ENCODE results near the gene ACP1. TPM values are rescaled to one million over a fixed set of nuclear protein-coding genes. Genes with fewer than 3 reads are reported as not detected.

The ACP1 gene
- total RNA-seq, 4 donors from 2014 or later, result 58.8 to 139 (median 88.6) TPM

- DNase-seq, result no peak
- H3K27ac ChIP-seq, result no peak overlapping the region
- H3K4me3 ChIP-seq, result no peak overlapping the region
- no peaks in the 10 kb centered on the region for H3K36me3 ChIP-seq
- intact Hi-C loops (cut with DNase I; ENCODE audit: low total_unique reads), result no loop called here
- no peaks in the 10 kb centered on the region for H3K4me1 ChIP-seq
- no peak for TF ChIP-seq POLR2A (IDR thresholded peaks at IDR 0.05)
- no peak for TF ChIP-seq CTCF (IDR thresholded peaks at IDR 0.05)
- H3K9me3 ChIP-seq, result no peaks in the 10 kb centered on the region
- H3K27me3 ChIP-seq, result no peaks in the 10 kb centered on the region
Observed at GRCh38 chr2:316381-316780, 51.6 kb downstream of the ACP1 start.

- H3K27me3 ChIP-seq, result no peaks in the 10 kb centered on the region
- H3K4me1 ChIP-seq, result no peaks in the 10 kb centered on the region
- H3K36me3 ChIP-seq, result no peaks in the 10 kb centered on the region
- intact Hi-C loops (cut with DNase I; ENCODE audit: low total_unique reads), result no loop called here
- no peak overlapping the region for H3K27ac ChIP-seq
- TF ChIP-seq CTCF (IDR thresholded peaks at IDR 0.05) (no peak), POLR2A (IDR thresholded peaks at IDR 0.05) (no peak)
- no peaks in the 10 kb centered on the region for H3K9me3 ChIP-seq
- H3K4me3 ChIP-seq, result no peak overlapping the region
- no peak for DNase-seq
Observed at GRCh38 chr2:317501-318424, 53.0 kb downstream of the ACP1 start.

- Histone ChIP-seq H3K27ac (no peak overlapping the region), H3K4me3 (no peak overlapping the region), H3K4me1 (no peaks in the 10 kb centered on the region), H3K27me3 (no peaks in the 10 kb centered on the region), H3K9me3 (no peaks in the 10 kb centered on the region), H3K36me3 (no peaks in the 10 kb centered on the region)
- TF ChIP-seq CTCF (IDR thresholded peaks at IDR 0.05) (no peak), POLR2A (IDR thresholded peaks at IDR 0.05) (no peak)
- intact Hi-C loops (cut with DNase I; ENCODE audit: low total_unique reads), result no loop called here
- DNase-seq, result no peak
Observed at GRCh38 chr2:319059-319600, 54.4 kb downstream of the ACP1 start.

GRCh38 chr2:320561-320960 is 55.8 kb downstream of the ACP1 start:
- Histone ChIP-seq H3K27me3 (no peaks in the 10 kb centered on the region), H3K27ac (no peak overlapping the region), H3K9me3 (no peaks in the 10 kb centered on the region), H3K4me1 (no peaks in the 10 kb centered on the region), H3K36me3 (no peaks in the 10 kb centered on the region), H3K4me3 (no peak overlapping the region)
- DNase-seq, result no peak
- intact Hi-C loops (cut with DNase I; ENCODE audit: low total_unique reads), result no loop called here
- TF ChIP-seq POLR2A (IDR thresholded peaks at IDR 0.05) (no peak), CTCF (IDR thresholded peaks at IDR 0.05) (no peak)

- intact Hi-C loops (cut with DNase I; ENCODE audit: low total_unique reads), result no loop called here
- H3K27ac ChIP-seq, result no peak overlapping the region
- no peak overlapping the region for H3K4me3 ChIP-seq
Observed at GRCh38 chr2:322326-322725, 57.6 kb downstream of the ACP1 start.

More at GRCh38 chr2:322326-322725, 57.6 kb downstream of the ACP1 start:
- H3K27me3 ChIP-seq, result no peaks in the 10 kb centered on the region
- no peaks in the 10 kb centered on the region for H3K36me3 ChIP-seq
- TF ChIP-seq CTCF (IDR thresholded peaks at IDR 0.05) (no peak), POLR2A (IDR thresholded peaks at IDR 0.05) (no peak)
- H3K4me1 ChIP-seq, result no peaks in the 10 kb centered on the region
- H3K9me3 ChIP-seq, result no peaks in the 10 kb centered on the region
- no peak for DNase-seq

Measured in uterus (tissue), 4 donors.